ENCODE results near the gene ARSD.

The ARSD gene

GRCh38 chrX:2894885-2895292, 34.2 kb downstream of the ARSD start:
- ATAC-seq = peak; percentile 87
- TF ChIP-seq CREB5 (CRISPR knock-in tag; IDR thresholded peaks at IDR 0.05; ENCODE audit: low read depth) = peak; percentile 70
- no peak for TF ChIP-seq ZNF70 (CRISPR knock-in tag; IDR thresholded peaks at IDR 0.05)
- TF ChIP-seq ISL1 (CRISPR knock-in tag; IDR thresholded peaks at IDR 0.05) = peak; percentile 99
- no peak for TF ChIP-seq CSDC2 (CRISPR knock-in tag; IDR thresholded peaks at IDR 0.05)
- TF ChIP-seq TSHZ2 (CRISPR knock-in tag; IDR thresholded peaks at IDR 0.05) = peak; percentile 93
- peak; percentile 96; the same call in 1 of the 2 replicates for TF ChIP-seq GLIS3 (CRISPR knock-in tag; IDR thresholded peaks at IDR 0.05)
- no peak for TF ChIP-seq ZFP30 (CRISPR knock-in tag; IDR thresholded peaks at IDR 0.05)
- 0 out of 2 replicates have a peak, but pooled peaks have one; percentile 44 for TF ChIP-seq SNAI2 (CRISPR knock-in tag; IDR thresholded peaks at IDR 0.05)
- TF ChIP-seq ESRRG (CRISPR knock-in tag; IDR thresholded peaks at IDR 0.05) = peak; percentile 85; the same call in 1 of the 2 replicates
- no peak for TF ChIP-seq ZNF8 (CRISPR knock-in tag; IDR thresholded peaks at IDR 0.05)
- no peak for TF ChIP-seq ARNTL (CRISPR knock-in tag; IDR thresholded peaks at IDR 0.05; ENCODE audit: borderline replicate concordance, low read depth)
- TF ChIP-seq PATZ1 (CRISPR knock-in tag; IDR thresholded peaks at IDR 0.05; ENCODE audit: borderline replicate concordance) = peak; percentile 70; the same call in 1 of the 2 replicates
- TF ChIP-seq ZFP3 (CRISPR knock-in tag; IDR thresholded peaks at IDR 0.05) = 0 out of 2 replicates have a peak, but pooled peaks have one; percentile 56
- no peak for TF ChIP-seq OSR1 (CRISPR knock-in tag; IDR thresholded peaks at IDR 0.05)
- no peak for TF ChIP-seq POU6F1 (CRISPR knock-in tag; IDR thresholded peaks at IDR 0.05; ENCODE audit: borderline replicate concordance, low read depth)
- no peak for TF ChIP-seq TOX (CRISPR knock-in tag; IDR thresholded peaks at IDR 0.05; ENCODE audit: borderline replicate concordance)
- TF ChIP-seq RARB (CRISPR knock-in tag; IDR thresholded peaks at IDR 0.05) = no peak
- peak; percentile 96 for TF ChIP-seq CSRNP3 (CRISPR knock-in tag; IDR thresholded peaks at IDR 0.05)
- no peak for TF ChIP-seq ZNF565 (CRISPR knock-in tag; conservative IDR thresholded peaks at IDR 0.05; ENCODE audit: low read depth)
- no peak for TF ChIP-seq ZC3H10 (CRISPR knock-in tag; IDR thresholded peaks at IDR 0.05)
- TF ChIP-seq PPARA (CRISPR knock-in tag; IDR thresholded peaks at IDR 0.05; ENCODE audit: borderline replicate concordance) = no peak
- TF ChIP-seq TCF4 (CRISPR knock-in tag; IDR thresholded peaks at IDR 0.05; ENCODE audit: borderline replicate concordance) = peak; percentile 100
- no peak for TF ChIP-seq BACH2 (CRISPR knock-in tag; IDR thresholded peaks at IDR 0.05; ENCODE audit: borderline replicate concordance)

- no peak for ATAC-seq
- TF ChIP-seq TCF4 (CRISPR knock-in tag; IDR thresholded peaks at IDR 0.05; ENCODE audit: borderline replicate concordance) (no peak), ZNF565 (CRISPR knock-in tag; conservative IDR thresholded peaks at IDR 0.05; ENCODE audit: low read depth) (no peak), RARB (CRISPR knock-in tag; IDR thresholded peaks at IDR 0.05) (no peak), ZC3H10 (CRISPR knock-in tag; IDR thresholded peaks at IDR 0.05) (no peak), TOX (CRISPR knock-in tag; IDR thresholded peaks at IDR 0.05; ENCODE audit: borderline replicate concordance) (no peak), CSRNP3 (CRISPR knock-in tag; IDR thresholded peaks at IDR 0.05) (no peak), TSHZ2 (CRISPR knock-in tag; IDR thresholded peaks at IDR 0.05) (no peak), PPARA (CRISPR knock-in tag; IDR thresholded peaks at IDR 0.05; ENCODE audit: borderline replicate concordance) (no peak), PATZ1 (CRISPR knock-in tag; IDR thresholded peaks at IDR 0.05; ENCODE audit: borderline replicate concordance) (no peak), OSR1 (CRISPR knock-in tag; IDR thresholded peaks at IDR 0.05) (no peak)
These were observed 36.3 kb downstream of the ARSD start for GRCh38 chrX:2892816-2893215.
